NCI-H1092 treated with DMSO at 0.1 percent for 48 hours (cell line): ENCODE results near the gene GALNT12.
A peak's percentile ranks its signal among the peaks of the same experiment; 100 is the strongest.

ENCODE experiments used
- DNase-seq: peaks from one replicate; lab custom pipeline; 2025; lab: John Stamatoyannopoulos, UW

The GALNT12 gene, protein sequence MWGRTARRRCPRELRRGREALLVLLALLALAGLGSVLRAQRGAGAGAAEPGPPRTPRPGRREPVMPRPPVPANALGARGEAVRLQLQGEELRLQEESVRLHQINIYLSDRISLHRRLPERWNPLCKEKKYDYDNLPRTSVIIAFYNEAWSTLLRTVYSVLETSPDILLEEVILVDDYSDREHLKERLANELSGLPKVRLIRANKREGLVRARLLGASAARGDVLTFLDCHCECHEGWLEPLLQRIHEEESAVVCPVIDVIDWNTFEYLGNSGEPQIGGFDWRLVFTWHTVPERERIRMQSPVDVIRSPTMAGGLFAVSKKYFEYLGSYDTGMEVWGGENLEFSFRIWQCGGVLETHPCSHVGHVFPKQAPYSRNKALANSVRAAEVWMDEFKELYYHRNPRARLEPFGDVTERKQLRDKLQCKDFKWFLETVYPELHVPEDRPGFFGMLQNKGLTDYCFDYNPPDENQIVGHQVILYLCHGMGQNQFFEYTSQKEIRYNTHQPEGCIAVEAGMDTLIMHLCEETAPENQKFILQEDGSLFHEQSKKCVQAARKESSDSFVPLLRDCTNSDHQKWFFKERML

DNA sequence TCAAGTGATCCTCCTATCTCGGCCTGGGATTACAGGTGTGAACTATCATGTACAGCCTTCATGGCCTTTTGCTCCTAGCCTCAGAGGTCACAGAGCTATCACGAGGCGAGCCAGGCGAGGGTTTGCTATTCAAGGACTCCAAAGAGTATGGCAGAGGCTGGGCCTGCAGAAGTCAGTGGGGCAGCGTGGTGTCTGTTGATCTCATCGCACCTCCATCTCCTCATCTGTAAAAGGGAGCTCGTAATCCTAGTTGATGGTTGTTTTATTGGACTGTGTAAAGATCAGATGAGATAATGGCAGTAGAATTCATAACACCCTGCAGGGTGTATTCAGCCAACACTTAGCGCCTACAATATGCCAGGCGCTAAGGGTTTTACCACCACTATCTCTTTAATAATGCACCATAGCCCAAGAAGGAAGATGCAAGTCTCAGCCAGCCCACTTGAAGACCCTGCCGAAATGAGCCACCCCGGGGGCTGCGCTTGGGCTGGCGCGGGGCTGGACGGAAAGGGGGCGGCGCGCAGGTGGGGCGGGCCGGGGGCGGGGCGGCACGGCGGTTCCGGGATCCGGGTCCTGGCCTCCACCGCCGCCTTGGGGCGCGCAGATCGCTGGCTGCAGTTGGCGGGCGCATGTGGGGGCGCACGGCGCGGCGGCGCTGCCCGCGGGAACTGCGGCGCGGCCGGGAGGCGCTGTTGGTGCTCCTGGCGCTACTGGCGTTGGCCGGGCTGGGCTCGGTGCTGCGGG, at the start of gene GALNT12:
TSS of gene GALNT12 (plus strand) at position 601 of the 744 bp plus-strand sequence. CDS start at position 630, 29 bp downstream.
- peak; percentile 35 for DNase-seq

DNA sequence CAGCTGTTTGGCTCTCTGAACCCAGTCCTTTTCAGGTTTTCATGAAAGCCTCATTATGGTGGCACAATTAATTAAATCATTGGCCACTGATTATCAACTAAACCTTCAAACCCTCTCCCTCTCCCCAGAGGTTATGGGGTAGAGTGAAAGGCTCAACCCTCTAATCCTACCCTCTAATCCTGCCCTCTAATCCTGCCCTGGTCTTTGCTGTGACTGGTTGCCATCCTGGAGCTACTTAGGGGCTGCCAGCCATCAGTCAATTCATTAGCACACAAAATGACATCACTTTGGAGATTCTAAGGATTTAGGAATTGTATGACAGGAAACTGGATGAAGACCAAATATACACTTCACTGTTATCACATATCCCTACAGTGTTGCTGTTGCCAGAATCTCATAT, 47.2 kb upstream of the GALNT12 start:
- no peak for DNase-seq

DNA sequence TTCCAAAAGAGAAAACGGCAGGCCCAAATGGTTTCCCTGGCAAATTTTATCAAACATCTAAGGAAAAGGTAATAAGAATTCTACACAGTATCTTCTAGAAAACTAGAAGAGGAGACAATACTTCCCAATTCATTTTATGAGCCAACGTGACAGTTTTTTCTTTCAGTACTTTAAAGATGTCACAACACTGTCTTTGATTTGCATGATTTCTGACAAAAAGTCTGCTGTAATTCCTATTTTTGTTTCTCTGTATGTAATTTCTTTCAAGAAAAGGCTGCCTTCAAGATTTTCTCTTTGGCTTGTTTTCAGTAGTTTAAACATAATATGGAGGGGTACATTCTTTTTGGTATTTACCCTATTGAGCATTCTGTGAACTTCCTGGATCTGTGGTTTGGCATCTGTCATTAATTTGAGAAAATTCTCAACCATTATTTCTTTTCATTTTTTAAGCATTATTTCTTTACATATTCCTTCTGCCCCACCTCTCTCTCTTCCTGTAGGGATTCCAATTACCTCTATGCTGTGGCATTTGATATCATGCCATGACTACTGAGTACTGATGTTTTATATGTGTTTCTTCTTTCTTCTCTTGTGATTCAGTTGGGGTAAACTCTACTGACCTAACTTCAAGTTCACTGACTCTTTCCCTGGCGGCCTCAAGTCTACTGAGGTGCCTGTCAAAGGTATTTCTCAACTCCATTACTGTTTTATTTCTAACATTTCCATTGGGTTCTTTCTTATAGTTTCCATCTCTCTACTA, 43.3 kb upstream of the GALNT12 start:
- no peak for DNase-seq

DNA sequence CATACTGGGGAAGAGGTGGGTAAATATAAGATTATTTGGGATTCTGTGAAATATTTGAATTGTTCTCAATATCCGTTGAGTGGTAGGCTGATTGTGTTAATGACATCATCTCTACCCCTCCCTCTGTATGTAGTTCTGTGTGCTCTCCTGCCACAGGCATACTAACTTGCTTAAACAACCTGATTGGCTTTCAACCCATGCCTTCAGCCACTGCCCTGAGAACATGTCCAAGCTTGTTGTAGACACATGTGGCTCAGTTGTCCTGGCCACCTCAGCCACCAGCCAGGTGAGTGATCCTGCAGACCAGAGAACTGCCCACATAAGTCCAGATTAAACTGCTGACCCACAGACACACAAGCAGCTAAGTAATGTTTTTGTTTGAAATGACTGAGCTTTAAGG, 42.2 kb upstream of the GALNT12 start:
- DNase-seq: no peak

DNA sequence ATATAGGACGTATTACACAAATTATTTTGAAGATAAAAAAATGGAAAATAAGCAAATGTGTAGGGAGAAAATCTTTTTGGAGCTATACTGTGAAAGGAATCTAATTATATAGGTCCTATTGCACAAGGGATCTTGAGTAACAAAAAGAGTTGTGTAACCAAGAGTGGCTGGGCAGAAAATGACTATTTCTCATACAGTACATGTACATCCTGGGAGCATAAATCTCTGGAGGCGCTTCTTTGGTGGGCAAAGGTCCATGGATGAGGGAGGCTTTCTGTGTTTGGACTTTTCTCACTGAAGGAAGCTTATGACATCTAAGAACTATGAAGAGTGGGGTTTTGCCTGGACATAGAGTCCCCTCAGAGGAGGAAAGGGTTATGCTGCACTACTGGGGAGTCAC, 40.9 kb upstream of the GALNT12 start:
- DNase-seq: no peak

DNA sequence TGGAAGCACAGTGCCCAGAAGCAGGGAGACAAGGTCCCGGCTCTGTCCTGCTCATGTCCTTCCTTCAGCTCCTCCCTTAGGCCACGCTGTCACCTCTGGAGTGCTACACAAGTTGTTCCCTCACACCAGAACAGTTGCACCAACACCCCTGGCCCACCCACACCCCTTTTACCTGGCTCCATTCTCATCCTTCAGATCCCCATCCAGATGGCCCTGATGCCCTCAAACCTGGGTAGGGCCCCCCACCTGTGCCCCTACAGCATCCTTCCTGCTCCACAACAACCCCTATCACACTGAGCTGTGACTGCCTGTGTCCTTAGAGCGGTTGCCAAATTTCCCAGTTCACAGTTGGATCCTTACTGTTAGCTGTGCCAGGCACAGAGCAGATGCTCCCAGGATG, 40.3 kb upstream of the GALNT12 start:
- no peak for DNase-seq

DNA sequence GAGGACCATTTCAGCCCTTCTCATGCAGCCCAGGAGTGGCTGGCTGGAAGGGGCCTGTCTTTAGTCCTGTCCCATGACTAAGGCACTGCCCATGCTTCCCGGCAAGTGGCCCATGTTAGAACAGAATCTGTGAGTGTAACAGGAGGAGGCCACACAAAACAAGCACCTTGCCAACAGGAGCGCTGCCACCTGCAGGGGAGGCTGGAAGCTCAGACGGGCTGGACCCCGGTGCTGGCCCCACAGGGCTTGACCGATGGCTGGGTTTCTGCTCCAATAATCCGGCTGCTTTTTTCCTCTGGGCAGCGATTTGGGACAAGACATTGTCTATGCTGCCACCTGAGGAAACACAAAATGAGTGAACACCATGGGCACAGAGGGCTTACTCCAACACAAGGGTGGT, 39.6 kb upstream of the GALNT12 start:
- DNase-seq: no peak

DNA sequence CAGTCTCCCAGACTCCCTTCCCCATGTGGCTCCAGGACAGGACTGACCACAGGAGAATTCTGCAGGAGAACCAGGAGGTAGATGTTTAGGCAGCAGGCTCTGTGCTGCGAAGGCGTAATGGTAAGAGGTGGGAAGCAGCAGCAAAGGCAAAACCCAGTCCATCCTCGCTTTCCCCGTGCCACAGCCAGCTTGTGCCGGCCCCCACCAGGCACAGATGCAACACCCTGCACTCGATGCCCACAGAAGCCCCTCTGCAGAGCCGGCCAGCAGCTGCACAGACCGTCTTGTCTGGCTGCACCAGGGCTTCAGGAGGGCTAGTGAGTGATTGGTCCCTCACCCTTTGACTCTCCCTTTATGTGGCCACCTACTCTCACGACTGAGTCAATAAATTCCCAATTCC, 39.1 kb upstream of the GALNT12 start:
- DNase-seq: no peak

DNA sequence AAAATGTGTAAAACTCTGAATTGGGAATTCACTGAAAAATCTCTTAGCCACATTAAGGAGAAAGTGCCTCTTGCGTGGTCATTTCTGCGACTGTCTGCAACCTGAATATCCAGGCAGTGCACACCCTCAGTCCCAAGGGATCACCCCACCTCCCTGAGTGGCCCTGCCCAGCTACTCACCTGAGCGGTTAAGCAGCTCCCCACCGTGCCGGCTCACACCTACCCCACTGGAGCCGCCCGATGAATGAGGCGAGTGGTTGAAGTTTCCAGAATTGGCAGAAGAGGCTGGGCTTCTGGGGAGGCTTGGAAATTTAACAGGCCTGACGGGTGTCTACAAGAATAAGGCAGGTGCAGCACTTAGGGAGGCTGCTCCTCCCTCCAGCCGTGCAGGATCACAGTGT, 36.8 kb upstream of the GALNT12 start:
- DNase-seq: no peak

DNA sequence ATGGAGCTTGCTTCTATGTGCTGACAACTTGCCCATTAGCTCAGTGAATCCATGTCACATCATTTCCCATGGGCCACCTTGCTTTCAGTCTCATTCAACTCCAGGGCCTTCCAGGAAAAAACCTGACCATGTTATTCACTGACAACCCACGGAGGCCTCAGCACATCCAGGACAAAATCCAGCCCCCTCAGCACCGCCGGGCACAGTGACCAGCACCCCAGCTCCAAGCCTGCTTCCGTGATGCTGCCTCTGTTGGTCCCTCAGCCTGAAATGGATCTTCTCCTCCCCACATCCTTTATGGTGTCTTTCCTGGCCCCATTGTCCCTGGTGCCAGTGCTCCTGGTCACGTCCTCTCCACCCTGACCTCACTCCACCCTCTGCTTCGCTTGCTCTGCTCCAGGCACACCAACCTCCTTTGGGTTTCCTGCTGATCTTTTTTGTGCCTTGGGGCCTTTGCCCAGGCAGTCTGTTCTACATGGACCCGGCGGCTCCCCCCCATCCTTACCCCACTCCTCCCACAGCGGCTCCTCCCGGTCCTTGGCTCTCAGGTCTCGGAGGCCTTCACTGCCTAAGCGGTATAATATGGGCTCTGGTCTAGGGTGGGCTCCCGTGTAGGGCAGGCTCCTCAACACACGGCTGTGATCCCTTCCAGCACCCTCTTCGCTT, 36.1 kb upstream of the GALNT12 start:
- DNase-seq: no peak

DNA sequence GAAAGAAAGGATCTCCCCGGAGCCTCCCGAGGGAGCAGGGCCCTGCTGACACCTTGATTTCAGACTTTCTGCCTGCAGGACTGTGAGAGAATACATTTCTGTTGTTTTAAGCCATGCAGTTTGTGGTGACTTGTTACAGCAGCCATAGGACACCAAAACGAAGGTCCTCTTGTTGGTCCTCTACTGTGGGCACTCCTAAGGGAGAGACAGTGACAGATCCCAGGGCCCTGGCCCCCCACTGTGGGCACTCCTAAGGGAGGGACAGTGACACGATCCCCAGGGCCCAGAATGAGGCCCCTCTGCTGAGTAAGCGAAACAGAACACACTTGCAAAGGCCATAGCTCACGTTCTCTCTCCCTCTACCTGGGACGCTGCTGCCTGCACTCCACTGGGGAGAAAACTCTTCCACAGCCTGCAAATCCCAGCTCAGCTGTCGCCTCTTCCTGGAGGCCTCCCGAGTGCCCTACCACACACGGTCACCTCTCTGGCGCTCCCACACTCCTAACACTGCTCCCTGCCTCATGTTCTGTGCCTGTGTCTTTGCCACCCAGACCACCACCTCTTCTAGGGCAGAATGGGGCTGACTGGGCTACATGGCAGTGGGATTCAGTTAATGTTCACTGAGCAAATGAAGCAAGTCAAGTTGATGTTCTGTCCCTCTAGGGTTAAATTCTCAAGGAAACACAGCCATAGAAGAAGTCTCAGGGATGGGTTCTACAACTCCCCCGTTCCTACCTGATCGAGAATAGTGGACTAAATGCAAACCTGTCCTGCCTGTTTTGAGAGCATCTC, 34.9 kb upstream of the GALNT12 start:
- no peak for DNase-seq

DNA sequence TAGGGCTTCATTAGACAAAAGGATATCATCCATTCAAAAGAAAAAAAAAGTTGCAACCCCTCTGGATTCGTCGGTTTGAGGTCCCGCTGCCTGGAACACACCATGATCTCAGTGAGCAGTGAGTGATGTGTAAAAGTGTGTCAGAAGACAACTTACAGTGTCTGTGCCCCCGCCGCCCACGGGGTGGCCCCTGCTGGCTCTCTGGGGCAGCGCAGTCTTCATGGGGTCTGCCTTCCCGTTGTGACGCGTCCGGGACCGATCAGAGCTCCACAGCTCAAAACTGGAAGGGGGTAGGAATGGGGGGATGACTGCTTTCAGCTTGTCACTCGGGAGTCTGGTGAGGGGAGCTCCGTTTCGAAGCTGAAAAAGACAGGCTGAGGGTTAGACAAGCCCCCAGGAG, 33.7 kb upstream of the GALNT12 start:
- DNase-seq: no peak

DNA sequence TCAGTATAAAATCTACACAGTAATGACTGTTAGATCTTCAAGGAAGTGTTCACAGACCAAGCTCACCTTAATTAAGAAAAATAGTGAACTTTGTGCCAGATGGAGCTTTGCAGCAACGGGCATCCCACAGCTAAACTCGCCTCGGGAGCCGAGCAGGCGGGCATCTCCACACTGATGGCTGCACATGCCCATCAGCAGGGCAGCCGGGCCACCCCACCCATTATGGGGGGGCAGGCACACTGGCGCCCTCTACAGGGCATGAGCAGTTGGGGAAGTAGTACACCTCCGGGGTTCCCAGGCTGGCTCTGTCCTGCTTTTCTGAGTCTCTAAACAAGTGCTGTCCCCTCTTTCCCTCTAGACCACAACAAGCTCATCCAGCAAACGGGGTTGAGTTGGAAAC, 32.7 kb upstream of the GALNT12 start:
- DNase-seq: no peak

DNA sequence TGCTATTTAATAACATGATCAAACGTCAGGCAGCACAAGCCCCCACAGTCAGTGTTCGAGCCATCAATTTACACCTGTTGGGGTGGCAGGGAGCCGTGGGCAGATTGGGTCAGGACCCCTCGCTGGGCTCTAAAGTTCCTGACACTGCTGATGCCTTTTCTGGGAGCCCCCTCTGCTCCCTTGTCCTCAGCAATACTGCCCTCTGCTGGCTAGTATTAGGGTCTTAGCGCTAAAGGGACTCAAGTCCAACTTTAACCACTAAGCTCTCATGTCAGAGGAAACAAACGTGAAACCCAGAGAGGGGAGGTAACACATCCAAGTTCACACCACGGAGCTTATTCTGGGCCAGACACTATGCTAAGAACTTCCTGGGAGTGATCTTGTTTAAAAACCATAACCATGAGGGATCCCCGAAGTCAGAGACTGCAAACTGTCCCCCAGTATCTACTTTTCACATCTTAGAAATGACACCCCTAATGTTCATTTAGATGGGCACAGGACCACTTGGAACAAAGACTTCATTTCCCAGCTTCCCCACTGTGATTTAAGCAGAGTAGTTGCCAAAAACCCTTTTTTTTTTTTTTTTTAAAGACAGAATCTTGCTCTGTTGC, 31.5 kb upstream of the GALNT12 start:
- peak; percentile 50 for DNase-seq

DNA sequence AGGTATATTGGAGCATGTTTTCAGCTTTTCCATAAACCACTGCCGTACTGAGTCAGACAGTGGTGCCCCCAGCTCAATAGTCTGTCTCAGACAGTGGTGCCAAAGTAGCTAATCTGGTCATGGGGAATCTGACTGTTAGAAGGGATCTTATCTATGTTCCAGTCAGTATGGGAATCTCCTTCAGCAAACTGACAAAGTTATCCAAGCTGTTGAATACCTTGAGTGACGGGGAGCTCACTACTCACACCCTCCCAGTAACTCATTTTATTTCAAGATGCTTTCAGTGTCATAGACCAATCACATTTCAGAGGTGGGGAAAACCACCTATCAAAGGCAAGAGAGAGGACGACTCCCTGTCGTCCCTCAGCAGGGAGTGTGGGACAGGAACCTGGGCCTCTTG, 29.9 kb upstream of the GALNT12 start:
- no peak for DNase-seq

DNA sequence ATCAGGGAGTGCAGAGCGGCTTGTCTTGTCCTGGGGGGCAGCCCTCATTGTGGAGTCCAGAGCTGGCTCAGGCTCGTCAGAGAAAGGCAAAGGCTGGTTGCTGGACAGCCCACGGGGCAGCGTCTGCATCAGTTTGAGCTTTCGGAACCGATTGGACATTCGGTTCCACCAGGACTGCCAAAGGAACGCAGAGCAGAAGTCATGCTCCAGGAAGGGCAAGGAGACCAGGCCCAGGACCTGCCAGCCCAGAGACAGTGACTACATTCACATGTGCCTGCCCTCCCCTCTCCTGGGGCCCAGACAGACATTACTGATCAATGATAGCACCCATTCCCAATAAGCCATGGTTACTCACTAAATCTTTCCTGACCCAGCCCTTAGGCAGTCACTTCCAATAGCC, 29.2 kb upstream of the GALNT12 start:
- DNase-seq: no peak

DNA sequence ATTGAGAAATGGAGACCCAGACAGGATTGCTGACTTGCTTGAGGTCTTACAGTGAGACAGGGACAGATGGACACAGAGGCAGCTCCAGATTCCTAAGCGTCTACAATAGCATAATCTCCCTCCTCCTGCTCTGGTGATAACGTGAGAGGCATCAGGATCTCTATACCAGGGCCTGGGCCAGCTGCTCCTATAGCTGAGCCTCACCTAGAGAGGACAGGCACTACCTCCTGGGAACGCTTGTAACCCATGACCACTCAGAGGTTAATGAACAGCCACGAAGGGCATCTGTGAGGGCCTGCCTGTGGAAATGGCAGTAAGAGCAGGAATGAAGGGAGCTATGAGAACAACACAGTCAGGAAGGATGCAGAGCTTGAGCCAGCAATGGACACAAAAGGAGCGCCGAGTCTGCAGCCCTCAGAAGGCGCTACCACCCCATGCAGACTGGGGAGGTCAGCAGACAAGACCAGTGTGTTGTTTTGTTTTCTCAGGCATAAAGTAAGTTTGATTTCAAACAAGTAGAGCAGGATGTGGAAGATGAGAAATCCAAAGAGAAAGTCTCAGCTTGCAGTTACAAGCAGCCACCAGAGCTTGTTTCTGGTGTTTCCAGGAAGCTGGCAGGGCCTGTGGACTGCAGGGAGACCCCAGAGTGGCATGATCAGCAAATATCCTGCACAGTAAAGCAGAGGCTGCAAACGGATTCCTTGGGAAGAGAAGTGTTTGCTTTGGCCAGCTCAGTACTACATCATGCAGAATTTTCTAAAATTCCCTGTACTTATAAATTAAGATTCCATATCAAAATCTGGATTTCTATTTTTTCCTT, 28.5 kb upstream of the GALNT12 start:
- no peak for DNase-seq

DNA sequence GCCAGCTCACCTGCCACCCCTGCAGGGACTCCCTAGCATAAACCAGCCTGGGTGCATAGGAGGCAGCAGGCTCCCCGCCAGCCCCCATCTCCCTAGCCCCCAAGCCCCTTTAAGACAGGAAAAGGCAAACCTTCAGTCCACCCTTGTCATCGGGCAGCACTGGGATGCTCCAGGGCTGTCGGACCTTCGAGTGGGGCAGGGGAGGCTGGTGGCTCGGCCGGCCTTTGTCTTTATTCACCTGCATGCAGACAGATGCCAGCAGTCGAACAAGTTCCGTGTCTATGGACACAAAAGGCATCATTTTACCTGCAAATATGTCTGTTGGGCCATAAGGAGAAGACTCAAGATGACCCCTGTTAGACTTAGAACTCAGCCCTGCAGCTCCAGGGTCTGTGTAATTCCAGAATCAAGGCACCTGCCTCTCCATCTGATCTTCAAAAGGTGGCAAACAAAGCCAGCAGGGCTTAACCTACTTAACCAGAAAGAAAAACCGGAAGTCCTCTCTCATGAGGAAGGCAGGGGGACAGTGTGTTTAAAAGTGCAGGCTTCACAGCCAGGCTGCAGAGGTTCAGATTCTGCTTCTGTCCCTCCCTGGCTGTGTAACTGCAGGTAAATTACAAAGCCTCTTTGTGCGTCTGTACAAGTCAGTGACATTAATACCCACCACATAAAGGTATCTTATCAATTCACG, 27.3 kb upstream of the GALNT12 start:
- no peak for DNase-seq
